H1 (cell line): ENCODE data around the gene CD4. TPM values are rescaled to one million over a fixed set of nuclear protein-coding genes. Genes with fewer than 3 reads are reported as not detected.

Experiments
- CREB1 ChIP-seq: IDR thresholded peaks from 2 replicates; pipeline ENCODE4 v1.6.1; 2012; ENCODE audit warnings: inconsistent platforms
- EGR1 ChIP-seq: IDR thresholded peaks from 2 replicates; pipeline ENCODE4 v1.6.1; 2011; ENCODE audit warnings: low read depth, low read length, borderline replicate concordance
- PHF8 ChIP-seq: fragments of 200-600 bp; sonication (generic); conservative IDR thresholded peaks from 2 replicates; pipeline ENCODE4 v1.7.1; 2012; ENCODE audit warnings: low read depth, mild to moderate bottlenecking, inconsistent platforms, low read length, moderate library complexity
- POLR2A ChIP-seq, 2 experiments: IDR thresholded peaks; 1 replicate in 1 of 2; 2 replicates in 1 of 2; pipeline ENCODE4 v1.6.1; 2011; ENCODE audit warnings: low read depth in 2 of 2, low read length in 2 of 2, mild to moderate bottlenecking in 2 of 2; ENCODE audit errors: control extremely low read depth in 1 of 2
- RNF2 ChIP-seq: fragments of 200-900, 300-1000 bp; sonication (generic); IDR thresholded peaks from 2 replicates; pipeline ENCODE4 v1.7.1; 2016; ENCODE audit warnings: borderline replicate concordance, low read depth, mild to moderate bottlenecking, antibody characterized with exemption, low read length; ENCODE audit not compliant: poor library complexity, severe bottlenecking; ENCODE audit errors: missing control alignments
- SAP30 ChIP-seq: fragments of 300-600 bp; sonication (generic); IDR thresholded peaks from 2 replicates; pipeline ENCODE4 v1.7.1; 2012; ENCODE audit warnings: low read length, moderate library complexity, mild to moderate bottlenecking, inconsistent platforms; ENCODE audit not compliant: insufficient read depth, insufficient replicate concordance
- SIRT6 ChIP-seq: IDR thresholded peaks from one replicate; pipeline ENCODE4 v1.7.1; 2012; ENCODE audit warnings: low read length, inconsistent platforms
- SP4 ChIP-seq: IDR thresholded peaks from 2 replicates; pipeline ENCODE4 v1.6.1; 2012; ENCODE audit warnings: low read length, inconsistent platforms
- SRF ChIP-seq: IDR thresholded peaks from 2 replicates; pipeline ENCODE4 v1.6.1; 2011; ENCODE audit warnings: mild to moderate bottlenecking, low read depth, low read length, moderate library complexity
- TBP ChIP-seq: IDR thresholded peaks from 2 replicates; pipeline ENCODE4 v1.6.1; 2011; ENCODE audit warnings: low read depth, low read length, improper control_type of control experiment
- TEAD4 ChIP-seq: IDR thresholded peaks from 2 replicates; pipeline ENCODE4 v1.6.1; 2012; ENCODE audit warnings: low read depth, low read length, inconsistent platforms, mixed read lengths
- polyA plus RNA-seq, 7 experiments: library from polyadenylated mRNA; depleted of rRNA in 3 of 7; stranded (reverse) in 5 of 7; unstranded in 2 of 7; fragments of >200 nt in 5 of 7; fragments of 200-250 nt in 2 of 7; gene quantifications; 1 replicate in 5 of 7; 2 replicates in 1 of 7; 4 replicates in 1 of 7; pipeline versions ENCODE4 v1.2.1 to v1.2.3, GENCODE V29; 2011 to 2013; ENCODE audit warnings: missing spikeins in 2 of 7, mixed read lengths in 2 of 7
- total RNA-seq: library from RNA; stranded (reverse); fragmentation: NEBNext Ultra II Directional; extraction: Animal tissue kit (Norgen Biotek cat#: 25700); gene quantifications from 2 replicates; pipeline ENCODE4 v1.2.1, GENCODE V29; 2021
- TF ChIP-seq, protein P1 (sequence below), 3 experiments: IDR thresholded peaks; 1 replicate in 2 of 3; 2 replicates in 1 of 3; pipeline versions ENCODE4 v1.5.1 to v1.6.1; 2011; ENCODE audit warnings: low read length in 3 of 3, mild to moderate bottlenecking in 3 of 3, inconsistent platforms in 2 of 3, low read depth in 1 of 3, moderate library complexity in 1 of 3; ENCODE audit not compliant: insufficient read depth in 1 of 3; ENCODE audit errors: control extremely low read depth in 1 of 3

Gene CD4
- total and polyA plus RNA-seq, 2 of the 8 experiments (the other 6 are each of a cell fraction or from before 2014, with no cell fraction given), result 3.4 to 5.1 TPM

DNA sequence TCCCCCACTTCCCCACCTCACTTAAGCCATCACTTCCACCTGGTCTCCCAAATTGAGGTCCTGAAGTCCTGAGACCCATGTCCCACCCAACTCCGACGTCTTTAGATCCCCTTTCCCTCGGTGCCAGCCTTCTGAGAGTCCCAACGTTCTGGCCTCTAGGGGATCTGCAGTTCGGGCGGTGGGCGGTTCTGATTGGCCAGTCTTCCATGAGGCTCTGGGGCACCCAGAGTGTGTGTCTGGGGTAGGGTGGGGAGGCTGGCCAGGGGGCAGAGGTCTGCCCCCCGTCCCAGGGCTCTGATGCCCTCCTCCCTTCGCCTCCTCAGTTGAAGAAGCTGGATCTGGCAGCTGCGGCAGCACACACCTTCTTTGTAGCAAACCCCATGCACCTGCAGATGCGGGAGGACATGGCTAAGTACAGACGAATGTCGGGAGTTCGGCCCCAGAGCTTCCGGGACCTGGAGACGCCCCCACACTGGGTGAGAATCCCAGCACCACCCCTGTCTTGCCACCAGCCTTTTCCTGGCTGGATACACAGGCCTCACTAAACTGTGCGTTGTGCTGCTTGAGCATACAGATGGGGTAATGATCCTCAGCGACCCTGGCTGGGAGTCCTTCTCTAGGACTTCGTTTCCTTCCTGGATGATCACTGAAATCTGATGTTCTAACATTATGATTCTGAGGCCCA lies 40.4 kb downstream of the CD4 start (continued):
- TF ChIP-seq, protein P1, sequence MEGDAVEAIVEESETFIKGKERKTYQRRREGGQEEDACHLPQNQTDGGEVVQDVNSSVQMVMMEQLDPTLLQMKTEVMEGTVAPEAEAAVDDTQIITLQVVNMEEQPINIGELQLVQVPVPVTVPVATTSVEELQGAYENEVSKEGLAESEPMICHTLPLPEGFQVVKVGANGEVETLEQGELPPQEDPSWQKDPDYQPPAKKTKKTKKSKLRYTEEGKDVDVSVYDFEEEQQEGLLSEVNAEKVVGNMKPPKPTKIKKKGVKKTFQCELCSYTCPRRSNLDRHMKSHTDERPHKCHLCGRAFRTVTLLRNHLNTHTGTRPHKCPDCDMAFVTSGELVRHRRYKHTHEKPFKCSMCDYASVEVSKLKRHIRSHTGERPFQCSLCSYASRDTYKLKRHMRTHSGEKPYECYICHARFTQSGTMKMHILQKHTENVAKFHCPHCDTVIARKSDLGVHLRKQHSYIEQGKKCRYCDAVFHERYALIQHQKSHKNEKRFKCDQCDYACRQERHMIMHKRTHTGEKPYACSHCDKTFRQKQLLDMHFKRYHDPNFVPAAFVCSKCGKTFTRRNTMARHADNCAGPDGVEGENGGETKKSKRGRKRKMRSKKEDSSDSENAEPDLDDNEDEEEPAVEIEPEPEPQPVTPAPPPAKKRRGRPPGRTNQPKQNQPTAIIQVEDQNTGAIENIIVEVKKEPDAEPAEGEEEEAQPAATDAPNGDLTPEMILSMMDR (IDR thresholded peaks at IDR 0.05; ENCODE audit: control extremely low read depth in 1 of 3, insufficient read depth in 1 of 3, low read depth in 1 of 3, low read length in 3 of 3), result peak in 1 of 3 experiments; percentile 21; a peak in 1 of 4 replicates
- 0 out of 2 replicates have a peak, but pooled peaks have one; percentile 13 for TF ChIP-seq EGR1
- 0 out of 2 replicates have a peak, but pooled peaks have one; percentile 1 for TF ChIP-seq PHF8
- TF ChIP-seq SRF, result no peak
- no peak for TF ChIP-seq TBP
- no peak for TF ChIP-seq RNF2
- no peak for TF ChIP-seq SIRT6
- TF ChIP-seq SP4, result no peak
- peak in 1 of 2 experiments; percentile 27; a peak in 1 of 3 replicates for TF ChIP-seq POLR2A (IDR thresholded peaks at IDR 0.05; ENCODE audit: control extremely low read depth in 1 of 2, low read depth in 2 of 2, low read length in 2 of 2)
- no peak for TF ChIP-seq CREB1
- TF ChIP-seq SAP30, result peak; percentile 11
- no peak for TF ChIP-seq TEAD4
- TF ChIP-seq, all 59 proteins: peak for 7
